Measurements from ENCODE around the gene TANC1. TPM values are rescaled to one million over a fixed set of nuclear protein-coding genes. Genes with fewer than 3 reads are reported as not detected.
"Not testable (repeated sequence)": the region's sequence is repeated elsewhere in the genome, so short reads cannot be mapped to it uniquely, and the experiment has no call there.

Gene TANC1
- total and polyA plus RNA-seq, 4 experiments from 2014 or later = 0.35 to 0.79 (median 0.50) TPM; not detected in 1

DNA sequence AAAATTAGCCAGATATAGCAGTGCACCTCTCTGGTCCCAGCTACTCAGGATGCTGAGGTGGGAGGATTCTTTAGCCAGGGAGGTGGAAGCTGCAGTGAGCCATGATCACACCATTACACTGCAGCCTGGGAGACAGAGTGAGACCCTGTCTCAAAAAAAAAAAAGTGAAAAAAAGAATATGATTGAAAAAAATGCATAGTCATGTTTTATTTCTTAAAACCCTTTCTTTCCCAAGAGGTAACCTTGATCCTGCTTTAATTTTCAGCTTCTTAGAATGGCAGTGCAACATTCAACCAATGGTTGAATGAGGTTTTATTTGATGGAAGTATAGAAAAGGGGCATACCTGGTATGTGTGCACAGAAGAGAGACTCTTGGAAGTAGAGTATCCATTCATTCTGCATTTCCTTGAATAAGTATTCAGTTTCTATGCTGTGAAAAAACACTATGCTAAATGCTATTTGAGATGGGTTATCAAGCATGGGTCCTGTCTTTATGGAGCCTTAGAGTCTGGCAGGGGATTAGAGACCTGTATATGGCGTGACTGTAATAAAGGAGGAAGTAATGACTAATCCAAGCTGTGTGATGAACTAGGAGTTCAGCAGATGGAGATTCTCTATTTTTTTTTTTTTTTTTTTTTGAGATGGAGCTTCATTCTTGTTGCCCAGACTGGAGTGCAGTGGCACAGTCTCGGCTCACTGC, 171.8 kb downstream of the TANC1 start:
- Histone ChIP-seq H3K27ac (ENCODE audit: low read depth, low read length) (no peak overlapping the region), H3K9me3 (ENCODE audit: control insufficient read depth in 1 of 2, low read length in 2 of 2) (no peaks in the 10 kb centered on the region), H3K4me3 (ENCODE audit: low read length in 2 of 2) (no peak overlapping the region), H3K4me1 (ENCODE audit: insufficient read depth, low read length) (no peaks in the 10 kb centered on the region), H3K36me3 (ENCODE audit: insufficient read depth, low read length) (no peaks in the 10 kb centered on the region), H3K27me3 (ENCODE audit: insufficient read depth, low read length) (no peaks in the 10 kb centered on the region)
- H3K9me3 Mint-ChIP-seq = peaks cover 0 to 4% (median 0%) of the 10 kb centered on the region in 8 donors
- H3K36me3 Mint-ChIP-seq = no peaks in the 10 kb centered on the region
- intact Hi-C loops (cut with micrococcal nuclease) = no loop called here
- no peak overlapping the region for H3K27ac Mint-ChIP-seq
- CTCF ChIA-PET (ENCODE audit: partially characterized antibody) = interaction anchor here (1.0 to 3.9 kb wide), 4 partner anchors 7 to 22 kb away, joined by 3 to 19 read pairs (median 4); no protein-coding TSS in a partner anchor
- POLR2A ChIA-PET (ENCODE audit: partially characterized antibody) = interaction anchor here (2.2 kb wide), 1 partner anchor 10 kb away, joined by 10 read pairs; no protein-coding TSS in a partner anchor
- peaks cover 0 to 7% (median 5%) of the 10 kb centered on the region in 4 donors for H3K4me1 Mint-ChIP-seq
- no peak for DNase-seq
- peaks cover 1 to 8% of the 10 kb centered on the region in 2 donors for H3K27me3 Mint-ChIP-seq
- H3K4me3 Mint-ChIP-seq = no peak overlapping the region

DNA sequence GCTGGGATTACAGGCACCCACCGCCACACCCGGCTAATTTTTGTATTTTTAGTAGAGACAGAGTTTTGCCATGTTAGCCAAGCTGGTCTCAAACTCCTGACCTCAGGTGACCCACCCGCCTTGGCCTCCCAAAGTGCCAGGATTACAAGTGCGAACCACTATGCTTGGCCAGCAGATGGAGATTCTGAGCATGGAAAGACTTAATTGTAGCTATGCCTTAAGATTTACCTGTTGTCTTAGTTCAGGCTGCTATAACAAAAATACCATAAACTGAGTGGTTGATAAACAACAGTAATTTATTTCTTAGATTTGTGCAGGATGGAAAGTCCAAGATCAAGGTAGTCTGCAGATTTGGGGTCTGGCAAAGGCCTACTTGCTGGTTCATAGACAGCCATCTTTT, 172.4 kb downstream of the TANC1 start:
- H3K4me3 Mint-ChIP-seq; H3K36me3 ChIP-seq (ENCODE audit: insufficient read depth, low read length); H3K27me3 ChIP-seq (ENCODE audit: insufficient read depth, low read length); intact Hi-C loops (cut with micrococcal nuclease); H3K36me3 Mint-ChIP-seq; H3K4me3 ChIP-seq (ENCODE audit: low read length in 2 of 2); H3K9me3 Mint-ChIP-seq; H3K4me1 Mint-ChIP-seq; DNase-seq; H3K27ac ChIP-seq (ENCODE audit: low read depth, low read length); H3K9me3 ChIP-seq (ENCODE audit: control insufficient read depth in 1 of 2, low read length in 2 of 2); H3K27ac Mint-ChIP-seq; H3K27me3 Mint-ChIP-seq; H3K4me1 ChIP-seq (ENCODE audit: insufficient read depth, low read length): not testable (repeated sequence)
- ChIA-PET POLR2A (ENCODE audit: partially characterized antibody) (interaction anchor here (2.2 kb wide), 1 partner anchor 11 kb away, joined by 10 read pairs; no protein-coding TSS in a partner anchor), CTCF (ENCODE audit: partially characterized antibody) (interaction anchor here (1.0 to 1.4 kb wide), 2 partner anchors 11 to 22 kb away, joined by 3 to 4 read pairs; no protein-coding TSS in a partner anchor)

DNA sequence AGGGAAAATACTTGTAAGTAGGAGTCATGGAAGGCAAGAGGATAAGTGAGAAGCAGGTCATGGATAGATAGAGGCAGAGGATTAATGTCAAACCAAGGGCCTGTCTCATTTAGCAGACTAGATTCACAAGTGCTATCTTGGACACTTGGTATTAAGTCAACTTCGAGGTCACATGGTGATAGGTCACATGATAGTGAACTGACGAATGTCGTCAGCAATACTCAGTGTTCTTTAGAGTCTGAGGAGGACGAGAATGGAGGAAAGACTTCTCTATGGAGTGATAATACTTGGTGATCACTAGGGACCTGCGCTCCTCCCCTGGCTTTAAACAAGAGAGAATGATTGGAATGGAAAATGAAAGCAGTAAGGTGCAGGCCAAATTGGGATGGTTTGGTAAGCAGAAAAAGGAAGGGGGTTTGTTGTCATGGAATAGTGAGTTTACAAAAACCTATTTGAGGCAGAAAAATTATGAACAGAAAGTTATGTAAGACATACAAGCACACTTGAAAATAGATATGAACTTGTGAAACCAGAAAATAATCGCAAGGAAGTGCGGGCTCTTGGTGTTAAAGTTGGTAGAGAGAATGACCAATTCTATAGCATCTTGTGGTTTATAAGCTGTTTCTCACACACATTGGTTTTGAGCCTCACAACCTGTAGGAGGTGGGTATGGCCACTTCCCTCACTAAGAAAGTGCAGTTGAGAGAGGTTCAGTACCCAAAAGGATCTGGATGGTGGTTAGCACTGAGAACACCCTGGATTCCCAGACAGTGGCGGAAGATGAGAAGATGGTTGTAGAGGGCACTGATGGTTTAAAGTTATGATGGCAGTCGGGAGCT, 176.6 kb downstream of the TANC1 start:
- no peak overlapping the region for H3K27ac ChIP-seq (ENCODE audit: low read depth, low read length)
- no peaks in the 10 kb centered on the region for H3K36me3 ChIP-seq (ENCODE audit: insufficient read depth, low read length)
- CTCF ChIA-PET (ENCODE audit: partially characterized antibody) = interaction anchor here (1.0 to 1.2 kb wide), 2 partner anchors 11 to 29 kb away, joined by 3 to 4 read pairs; no protein-coding TSS in a partner anchor
- Mint-ChIP-seq H3K4me1 (peaks cover 2 to 18% (median 9%) of the 10 kb centered on the region in 4 donors), H3K27ac (peak overlapping the region in 3 of 7 donors; percentile 25 to 79 (median 43)), H3K27me3 (peaks cover 3 to 9% of the 10 kb centered on the region in 2 donors), H3K36me3 (no peaks in the 10 kb centered on the region), H3K4me3 (peak overlapping the region in 4 of 8 donors; percentile 3 to 39 (median 6)), H3K9me3 (peaks cover 0 to 2% (median 0%) of the 10 kb centered on the region in 8 donors)
- intact Hi-C loops (cut with micrococcal nuclease) = no loop called here
- H3K9me3 ChIP-seq (ENCODE audit: control insufficient read depth in 1 of 2, low read length in 2 of 2) = no peaks in the 10 kb centered on the region
- H3K27me3 ChIP-seq (ENCODE audit: insufficient read depth, low read length) = no peaks in the 10 kb centered on the region
- H3K4me3 ChIP-seq (ENCODE audit: low read length in 2 of 2) = no peak overlapping the region
- peaks cover 4% of the 10 kb centered on the region for H3K4me1 ChIP-seq (ENCODE audit: insufficient read depth, low read length)
- peak in 1 of 5 donors; percentile 15 for DNase-seq
- POLR2A ChIA-PET (ENCODE audit: partially characterized antibody) = no interaction called here

DNA sequence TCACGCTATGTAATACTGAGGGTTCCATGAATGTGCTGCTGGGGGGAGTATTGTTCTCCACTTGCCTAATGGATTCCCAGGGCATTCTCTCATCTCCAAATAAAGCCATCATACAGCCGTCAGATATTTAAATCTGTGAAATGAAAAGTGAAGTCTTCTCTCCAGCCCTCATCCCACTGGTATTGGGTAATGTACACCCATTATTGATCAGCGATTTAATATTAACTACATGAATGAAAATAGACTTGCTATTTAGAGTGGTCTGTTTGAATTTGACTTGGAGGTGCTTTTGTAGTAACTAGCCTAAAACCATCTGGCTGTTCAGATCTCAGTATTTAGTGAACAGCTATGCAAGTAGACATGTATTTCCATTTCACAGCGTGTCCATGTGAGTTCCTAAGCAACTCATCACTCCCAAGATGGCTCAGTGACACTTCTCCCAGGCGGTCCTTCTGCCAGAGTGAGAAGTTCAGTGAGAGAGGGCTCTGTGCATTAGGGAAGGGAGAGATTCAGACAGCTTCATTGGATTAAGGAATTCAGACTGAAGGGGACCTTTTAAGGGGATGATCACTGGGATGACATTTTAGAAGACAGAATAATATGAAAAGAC, 177.4 kb downstream of the TANC1 start:
- no peak overlapping the region for H3K4me3 Mint-ChIP-seq
- CTCF ChIA-PET (ENCODE audit: partially characterized antibody) = interaction anchor here (1.0 to 2.1 kb wide), 4 partner anchors 12 to 30 kb away, joined by 3 to 8 read pairs (median 4); no protein-coding TSS in a partner anchor

DNA sequence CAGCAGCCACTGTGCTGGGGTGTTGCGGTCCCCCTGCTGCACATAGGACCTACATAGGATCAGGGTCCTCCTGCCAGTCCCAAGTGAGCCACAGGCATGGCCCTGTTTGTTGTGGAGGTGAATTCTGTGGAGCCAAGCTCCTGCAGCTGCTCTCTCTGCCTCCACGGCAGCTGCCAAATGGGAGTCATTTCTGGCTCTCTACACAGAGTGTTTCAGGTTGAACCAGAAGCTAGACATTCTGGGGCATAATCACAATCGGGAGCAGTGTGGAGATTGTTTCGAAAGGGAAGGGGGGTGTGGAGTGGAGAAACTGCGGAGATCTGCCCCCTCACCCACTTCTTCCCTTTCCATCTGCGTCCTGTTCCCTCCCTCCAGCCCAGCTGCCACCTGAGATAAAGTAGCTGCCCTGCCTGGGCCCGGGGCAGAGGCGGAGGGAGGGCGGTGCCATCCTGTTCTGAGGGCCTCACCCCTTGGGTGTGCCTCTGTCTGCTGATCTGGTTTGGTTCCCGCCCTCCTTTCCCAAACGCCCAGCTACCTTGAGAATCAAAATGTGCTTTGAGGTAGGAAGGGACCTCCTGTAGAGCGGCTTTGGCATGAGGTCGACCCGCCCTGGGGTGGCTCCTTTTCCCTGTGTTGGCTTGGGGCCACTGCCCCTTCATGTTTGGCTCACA, 178.7 kb downstream of the TANC1 start:
- H3K36me3 ChIP-seq (ENCODE audit: insufficient read depth, low read length) = no peaks in the 10 kb centered on the region
- H3K4me3 ChIP-seq (ENCODE audit: low read length in 2 of 2) = no peak overlapping the region
- Mint-ChIP-seq H3K27me3 (peaks cover 3 to 9% of the 10 kb centered on the region in 2 donors), H3K36me3 (no peaks in the 10 kb centered on the region), H3K4me3 (peak overlapping the region in 2 of 8 donors; percentile 11 to 27), H3K9me3 (peaks cover 0 to 2% (median 0%) of the 10 kb centered on the region in 8 donors), H3K4me1 (peaks cover 2 to 18% (median 9%) of the 10 kb centered on the region in 4 donors), H3K27ac (no peak overlapping the region)
- intact Hi-C loops (cut with micrococcal nuclease) = no loop called here
- no peaks in the 10 kb centered on the region for H3K9me3 ChIP-seq (ENCODE audit: control insufficient read depth in 1 of 2, low read length in 2 of 2)
- ChIA-PET POLR2A (ENCODE audit: partially characterized antibody) (interaction anchor here (1.6 kb wide), 1 partner anchor 9 kb away, joined by 5 read pairs; no protein-coding TSS in a partner anchor), CTCF (ENCODE audit: partially characterized antibody) (interaction anchor here (1.1 to 2.1 kb wide), 4 partner anchors 8 to 30 kb away, joined by 3 to 8 read pairs (median 4); no protein-coding TSS in a partner anchor)
- H3K27me3 ChIP-seq (ENCODE audit: insufficient read depth, low read length) = no peaks in the 10 kb centered on the region
- no peak for DNase-seq
- no peak overlapping the region for H3K27ac ChIP-seq (ENCODE audit: low read depth, low read length)
- H3K4me1 ChIP-seq (ENCODE audit: insufficient read depth, low read length) = peaks cover 4% of the 10 kb centered on the region

More for the DNA sequence above, 177.4 kb downstream of the TANC1 start:
- peaks cover 2 to 18% (median 9%) of the 10 kb centered on the region in 4 donors for H3K4me1 Mint-ChIP-seq
- peaks cover 0 to 2% (median 0%) of the 10 kb centered on the region in 8 donors for H3K9me3 Mint-ChIP-seq
- Histone ChIP-seq H3K36me3 (ENCODE audit: insufficient read depth, low read length) (no peaks in the 10 kb centered on the region), H3K4me1 (ENCODE audit: insufficient read depth, low read length) (peaks cover 4% of the 10 kb centered on the region), H3K27me3 (ENCODE audit: insufficient read depth, low read length) (no peaks in the 10 kb centered on the region), H3K4me3 (ENCODE audit: low read length in 2 of 2) (no peak overlapping the region), H3K9me3 (ENCODE audit: control insufficient read depth in 1 of 2, low read length in 2 of 2) (no peaks in the 10 kb centered on the region), H3K27ac (ENCODE audit: low read depth, low read length) (no peak overlapping the region)
- POLR2A ChIA-PET (ENCODE audit: partially characterized antibody) = no interaction called here
- no peak for DNase-seq
- no peak overlapping the region for H3K27ac Mint-ChIP-seq
- peaks cover 3 to 9% of the 10 kb centered on the region in 2 donors for H3K27me3 Mint-ChIP-seq
- intact Hi-C loops (cut with micrococcal nuclease) = no loop called here
- no peaks in the 10 kb centered on the region for H3K36me3 Mint-ChIP-seq

DNA sequence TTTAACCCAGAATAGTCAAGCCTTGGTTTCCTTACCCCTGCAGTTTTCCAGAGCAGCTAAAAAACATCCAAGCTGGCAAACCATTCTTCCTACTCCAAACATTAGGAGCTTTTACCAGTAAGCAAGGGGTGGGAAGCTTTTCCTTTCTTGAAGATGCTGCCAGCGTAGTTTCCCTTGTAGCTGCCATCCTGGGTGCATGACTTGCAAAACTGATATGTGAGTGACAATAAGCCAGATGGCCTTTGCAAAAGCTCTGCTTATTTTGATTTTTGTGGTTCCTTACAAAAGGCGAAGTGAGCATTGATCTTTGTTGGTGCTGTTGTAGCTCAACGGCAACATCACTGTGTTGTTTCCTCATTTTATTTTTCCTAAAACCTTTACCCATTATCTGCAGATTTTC, 179.2 kb downstream of the TANC1 start:
- no peak for DNase-seq
- ChIA-PET POLR2A (ENCODE audit: partially characterized antibody) (interaction anchor here (1.6 kb wide), 1 partner anchor 10 kb away, joined by 5 read pairs; no protein-coding TSS in a partner anchor), CTCF (ENCODE audit: partially characterized antibody) (interaction anchor here (1.2 to 2.1 kb wide), 3 partner anchors 8 to 28 kb away, joined by 3 to 8 read pairs (median 4); no protein-coding TSS in a partner anchor)
- H3K4me3 ChIP-seq (ENCODE audit: low read length in 2 of 2) = no peak overlapping the region
- H3K36me3 ChIP-seq (ENCODE audit: insufficient read depth, low read length) = no peaks in the 10 kb centered on the region
- H3K4me3 Mint-ChIP-seq = no peak overlapping the region
- intact Hi-C loops (cut with micrococcal nuclease) = no loop called here
- H3K9me3 ChIP-seq (ENCODE audit: control insufficient read depth in 1 of 2, low read length in 2 of 2) = no peaks in the 10 kb centered on the region
- H3K27ac ChIP-seq (ENCODE audit: low read depth, low read length) = no peak overlapping the region
- no peak overlapping the region for H3K27ac Mint-ChIP-seq
- H3K27me3 ChIP-seq (ENCODE audit: insufficient read depth, low read length) = no peaks in the 10 kb centered on the region
- H3K27me3 Mint-ChIP-seq = peaks cover 4 to 9% of the 10 kb centered on the region in 2 donors
- peaks cover 4% of the 10 kb centered on the region for H3K4me1 ChIP-seq (ENCODE audit: insufficient read depth, low read length)
- H3K9me3 Mint-ChIP-seq = peaks cover 0 to 2% (median 0%) of the 10 kb centered on the region in 8 donors
- no peaks in the 10 kb centered on the region for H3K36me3 Mint-ChIP-seq
- peaks cover 2 to 19% (median 9%) of the 10 kb centered on the region in 4 donors for H3K4me1 Mint-ChIP-seq

All from CD4-positive, alpha-beta memory T cell (primary cell).